KOPT-K1 (cell line): ENCODE measurements around the gene CPSF6.
A peak's percentile ranks its signal among the peaks of the same experiment; 100 is the strongest.
"Not testable (repeated sequence)": the region's sequence is repeated elsewhere in the genome, so short reads cannot be mapped to it uniquely, and the experiment has no call there.

ENCODE experiments used
- H3K27ac ChIP-seq: fragments of 200-600 bp; sonication (generic); 2 replicates; pipeline ENCODE4 v1.5.1; 2016; ENCODE audit warnings: antibody characterized with exemption, mild to moderate bottlenecking, low read depth, low read length; ENCODE audit not compliant: poor library complexity, severe bottlenecking
- H3K36me3 ChIP-seq: fragments of 200-600 bp; sonication (generic); 2 replicates; pipeline ENCODE4 v1.5.1; 2017; ENCODE audit warnings: antibody characterized with exemption, mild to moderate bottlenecking, low read length, moderate library complexity; ENCODE audit not compliant: insufficient read depth
- H3K9me3 ChIP-seq: fragments of 200-600 bp; sonication (generic); 2 replicates; pipeline ENCODE4 v1.5.1; 2017; ENCODE audit warnings: antibody characterized with exemption, low read length, mild to moderate bottlenecking; ENCODE audit not compliant: insufficient read depth, poor library complexity, severe bottlenecking

The CPSF6 gene

DNA sequence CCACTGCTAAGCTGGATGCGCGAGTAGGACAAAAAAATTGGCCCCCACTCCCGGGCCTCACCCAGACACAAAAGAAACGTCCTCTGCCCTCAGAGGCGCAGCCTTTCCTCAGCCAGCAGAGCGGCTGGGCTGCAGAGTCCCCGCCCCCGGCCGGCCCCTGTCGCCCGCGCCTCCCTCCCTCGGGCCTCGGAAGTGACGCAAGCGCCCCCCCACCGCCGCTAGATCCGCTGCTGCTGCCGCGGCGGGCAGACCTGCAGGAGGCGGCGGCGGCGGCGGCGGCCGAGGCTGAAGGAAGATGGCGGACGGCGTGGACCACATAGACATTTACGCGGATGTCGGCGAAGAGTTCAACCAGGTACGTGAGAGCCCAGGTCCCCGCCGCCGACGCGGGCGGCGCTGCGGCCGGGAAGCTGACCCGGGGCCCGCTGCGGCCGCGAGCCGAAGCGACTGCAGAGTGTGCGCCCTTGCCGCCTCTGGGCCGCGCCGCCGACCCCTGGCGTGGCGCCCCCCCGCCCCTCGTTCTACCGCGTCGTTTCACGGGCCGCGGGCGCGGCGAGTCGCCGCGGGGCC lies at the start of gene CPSF6:
TSS of gene CPSF6 (plus strand) at position 218 of the 570 bp plus-strand sequence. CDS start at position 296, 78 bp downstream.
- H3K27ac ChIP-seq: peak within 1 kb of the TSS; percentile 91
- peaks cover 13% of the 10 kb centered on the region for H3K36me3 ChIP-seq

GRCh38 chr12:69196302-69197288 lies 42.8 kb upstream of the CPSF6 start:
- no peak overlapping the region for H3K27ac ChIP-seq
- peaks cover 54% of the 10 kb centered on the region for H3K9me3 ChIP-seq

More for the DNA sequence above, at the start of gene CPSF6:
- no peaks in the 10 kb centered on the region for H3K9me3 ChIP-seq

GRCh38 chr12:69199976-69200375 lies 39.4 kb upstream of the CPSF6 start:
- H3K36me3 ChIP-seq, H3K27ac ChIP-seq: not testable (repeated sequence)
- peaks cover 54% of the 10 kb centered on the region for H3K9me3 ChIP-seq

More at GRCh38 chr12:69196302-69197288, 42.8 kb upstream of the CPSF6 start:
- H3K36me3 ChIP-seq: no peaks in the 10 kb centered on the region

DNA sequence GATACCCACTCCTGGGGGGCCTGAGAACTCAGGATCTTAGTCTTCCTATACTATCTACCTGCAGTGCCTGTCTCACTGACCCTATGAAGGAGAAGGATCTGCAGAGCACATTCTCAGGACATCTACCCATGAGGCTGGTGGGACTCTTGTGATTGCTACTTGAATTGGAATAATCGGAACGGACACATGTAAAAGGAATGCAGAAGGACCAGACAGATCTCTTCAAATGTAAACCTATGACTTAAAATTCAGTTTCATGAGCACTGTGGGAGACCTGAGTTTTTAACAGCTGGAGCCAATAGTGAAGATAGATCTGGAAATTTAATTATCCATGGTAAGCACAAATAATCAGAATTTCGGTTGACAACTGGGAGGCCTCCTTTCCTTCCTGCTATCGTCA lies 35.2 kb upstream of the CPSF6 start:
- H3K27ac ChIP-seq: no peak overlapping the region
- peaks cover 41% of the 10 kb centered on the region for H3K9me3 ChIP-seq
- H3K36me3 ChIP-seq: no peaks in the 10 kb centered on the region

DNA sequence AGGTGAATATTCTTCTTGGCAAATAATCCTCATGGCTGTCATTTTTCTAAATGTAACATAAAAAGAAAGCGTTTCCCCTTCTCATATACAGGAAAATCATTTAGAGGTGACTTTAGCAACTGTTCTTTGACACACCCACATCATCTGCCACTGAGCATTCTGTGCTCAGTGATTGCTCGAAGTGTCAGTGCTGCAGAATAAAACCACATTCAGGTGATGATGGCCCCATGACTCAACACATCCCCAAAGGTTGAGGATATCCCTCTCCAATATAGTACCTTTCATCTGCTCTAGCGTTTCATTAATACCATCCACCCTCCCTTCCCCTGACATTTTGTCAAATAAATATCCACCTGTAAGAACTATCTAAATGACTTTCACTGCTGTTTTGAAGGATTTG lies 28.7 kb upstream of the CPSF6 start:
- no peak overlapping the region for H3K27ac ChIP-seq
- peaks cover 5% of the 10 kb centered on the region for H3K9me3 ChIP-seq
- no peaks in the 10 kb centered on the region for H3K36me3 ChIP-seq

DNA sequence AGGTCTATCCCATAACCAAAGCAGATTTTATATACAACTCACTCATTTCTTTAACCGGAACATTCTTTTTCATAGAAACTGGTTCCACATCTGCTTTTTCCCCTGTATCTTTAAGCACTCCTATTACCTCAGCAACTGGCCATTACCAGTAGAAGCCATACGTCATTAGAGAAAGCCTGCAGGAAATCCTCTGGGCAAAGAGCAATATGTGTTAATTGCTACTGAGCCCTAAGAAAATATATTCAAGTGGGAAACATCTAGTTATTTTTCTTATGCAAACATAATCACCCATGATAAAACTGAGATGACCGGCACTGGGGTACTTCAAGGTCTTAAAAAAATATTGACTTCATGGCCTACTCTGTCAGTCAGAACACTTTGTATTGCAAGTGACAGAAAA lies 28.2 kb upstream of the CPSF6 start:
- no peaks in the 10 kb centered on the region for H3K36me3 ChIP-seq
- H3K9me3 ChIP-seq: peaks cover 5% of the 10 kb centered on the region
- H3K27ac ChIP-seq: no peak overlapping the region

- no peaks in the 10 kb centered on the region for H3K36me3 ChIP-seq
- H3K27ac ChIP-seq: no peak overlapping the region
- H3K9me3 ChIP-seq: no peaks in the 10 kb centered on the region
These were observed 25.2 kb upstream of the CPSF6 start for GRCh38 chr12:69214169-69214568.

GRCh38 chr12:69225251-69225910 lies 14.0 kb upstream of the CPSF6 start:
- Histone ChIP-seq H3K27ac (no peak overlapping the region), H3K9me3 (peaks cover 9% of the 10 kb centered on the region), H3K36me3 (no peaks in the 10 kb centered on the region)

DNA sequence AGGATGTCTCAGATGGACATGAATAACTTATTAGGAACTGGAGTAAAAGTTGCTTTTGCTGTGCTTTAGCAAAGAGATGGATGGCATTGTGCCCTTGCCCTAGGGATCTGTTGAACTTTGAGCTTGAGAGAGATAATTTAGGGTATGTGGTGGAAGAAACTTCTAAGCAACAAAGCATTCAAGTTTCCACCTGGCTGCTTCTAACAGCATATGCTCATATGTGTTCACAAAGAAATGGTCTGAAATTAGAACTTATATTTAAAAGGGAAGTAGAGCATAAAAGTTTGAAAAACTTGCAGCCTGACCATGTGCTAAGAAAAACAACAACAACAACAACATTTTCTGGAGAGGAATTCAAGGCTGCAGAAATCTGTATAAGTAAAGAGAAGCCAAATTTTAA lies 7.9 kb upstream of the CPSF6 start:
- H3K27ac ChIP-seq: no peak overlapping the region
- no peaks in the 10 kb centered on the region for H3K36me3 ChIP-seq
- H3K9me3 ChIP-seq: peaks cover 21% of the 10 kb centered on the region

DNA sequence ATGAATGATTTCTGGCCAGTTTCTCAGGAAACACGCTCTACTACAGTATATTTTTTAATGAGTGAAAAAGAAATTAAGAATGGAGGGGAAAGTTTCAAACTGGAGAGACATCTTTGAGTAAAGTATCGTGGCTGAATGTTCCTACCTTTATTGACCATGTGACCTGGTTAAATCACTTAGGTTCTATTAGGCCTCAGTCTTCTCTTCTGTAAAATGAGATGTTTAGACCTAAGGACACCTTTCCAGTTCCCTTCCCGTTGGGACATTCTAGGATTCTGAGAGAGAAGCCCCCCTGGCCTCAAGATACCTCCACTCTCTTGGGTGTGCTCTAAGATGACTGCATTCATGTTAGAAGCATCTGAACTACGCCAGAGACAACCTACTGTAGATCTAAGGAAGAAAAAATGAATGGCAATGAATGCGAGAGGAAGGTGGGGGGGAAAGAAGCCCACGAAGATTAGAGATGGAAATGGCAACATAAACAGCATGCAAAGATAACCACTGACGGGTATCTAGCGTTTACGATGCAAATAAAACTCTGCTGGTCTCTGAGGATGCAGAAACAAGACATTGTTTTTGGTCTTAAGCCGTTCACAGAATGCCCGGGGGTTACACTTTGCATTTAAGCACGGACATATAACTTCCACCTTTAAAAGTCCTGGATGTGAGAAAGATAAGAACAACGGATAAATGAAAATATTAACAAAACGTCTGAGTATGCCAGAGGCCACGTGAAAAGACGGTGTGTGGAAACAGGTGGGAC lies 599 bp upstream of the CPSF6 start:
- H3K27ac ChIP-seq: peak overlapping the region; percentile 91
- no peaks in the 10 kb centered on the region for H3K9me3 ChIP-seq
- H3K36me3 ChIP-seq: peaks cover 8% of the 10 kb centered on the region

- peak overlapping the region; percentile 91 for H3K27ac ChIP-seq
- no peaks in the 10 kb centered on the region for H3K9me3 ChIP-seq
These were observed 707 bp downstream of the CPSF6 start for GRCh38 chr12:69239922-69240630.

GRCh38 chr12:69240631-69240995 lies 1.2 kb downstream of the CPSF6 start:
- Histone ChIP-seq H3K9me3 (no peaks in the 10 kb centered on the region), H3K27ac (peak overlapping the region; percentile 91), H3K36me3 (peaks cover 17% of the 10 kb centered on the region)

More at GRCh38 chr12:69239922-69240630, 707 bp downstream of the CPSF6 start:
- peaks cover 17% of the 10 kb centered on the region for H3K36me3 ChIP-seq

- Histone ChIP-seq H3K36me3 (peaks cover 17% of the 10 kb centered on the region), H3K27ac (no peak overlapping the region), H3K9me3 (no peaks in the 10 kb centered on the region)
These were observed 2.2 kb downstream of the CPSF6 start for GRCh38 chr12:69241438-69242092.
